SU-DHL-6 (cell line): ENCODE results near the gene CSPG4.
"Not testable (repeated sequence)": the region's sequence is repeated elsewhere in the genome, so short reads cannot be mapped to it uniquely, and the experiment has no call there.

Experiments used
- H2AFZ ChIP-seq: fragments of 200-600 bp; sonication (generic); 2 replicates; pipeline ENCODE4 v1.6.1; 2014; ENCODE audit warnings: low read depth, mild to moderate bottlenecking, moderate library complexity, mixed read lengths, antibody characterized with exemption, low read length; ENCODE audit not compliant: severe bottlenecking
- H3F3A ChIP-seq: fragments of 200-600 bp; shearing (Covaris generic); 2 replicates; pipeline ENCODE4 v1.6.0; 2016; ENCODE audit warnings: antibody characterized with exemption, mild to moderate bottlenecking; ENCODE audit not compliant: insufficient read depth
- H3K27ac ChIP-seq: fragments of 200-600 bp; sonication (generic); 2 replicates; pipeline ENCODE4 v1.5.1; 2016; ENCODE audit warnings: low read depth, mild to moderate bottlenecking, low read length, moderate library complexity, mixed read lengths
- H3K27me3 ChIP-seq: fragments of 200-600 bp; sonication (generic), shearing (Covaris generic); 2 replicates; pipeline ENCODE4 v1.6.0; 2014; ENCODE audit warnings: mild to moderate bottlenecking, low read length
- H3K36me3 ChIP-seq: fragments of 200-600 bp; sonication (generic); 2 replicates; pipeline ENCODE4 v1.6.1; 2014; ENCODE audit warnings: mild to moderate bottlenecking, low read length, mixed read lengths
- H3K4me2 ChIP-seq: fragments of 300-600, 200-600 bp; shearing (Covaris generic), sonication (generic); 2 replicates; pipeline ENCODE4 v1.6.0; 2014; ENCODE audit warnings: low read length, low read depth, mild to moderate bottlenecking; ENCODE audit not compliant: poor library complexity, severe bottlenecking
- H3K4me3 ChIP-seq: fragments of 200-600 bp; sonication (generic); 2 replicates; pipeline ENCODE4 v1.5.1; 2014; ENCODE audit warnings: antibody characterized with exemption, low read length, mild to moderate bottlenecking, mixed read lengths; ENCODE audit not compliant: insufficient read depth, poor library complexity, severe bottlenecking
- H3K79me2 ChIP-seq: fragments of 200-600 bp; sonication (generic); 2 replicates; pipeline ENCODE4 v1.6.1; 2014; ENCODE audit warnings: mild to moderate bottlenecking, low read length, moderate library complexity; ENCODE audit not compliant: insufficient read depth
- H3K9ac ChIP-seq: fragments of 200-600 bp; sonication (generic); 2 replicates; pipeline ENCODE4 v1.7.0; 2014; ENCODE audit warnings: mild to moderate bottlenecking, low read length
- H3K9me2 ChIP-seq: fragments of 200-600 bp; sonication (generic); replicated peaks from 2 replicates; pipeline ENCODE4 v1.6.1; 2014; ENCODE audit warnings: low read length; ENCODE audit not compliant: insufficient read depth
- H3K9me3 ChIP-seq: fragments of 200-600 bp; sonication (generic); 2 replicates; pipeline ENCODE4 v1.6.1; 2014; ENCODE audit warnings: low read length, mixed read lengths; ENCODE audit not compliant: insufficient read depth
- H4K20me1 ChIP-seq: fragments of 200-600 bp; sonication (generic); 2 replicates; pipeline ENCODE4 v1.6.1; 2014; ENCODE audit warnings: low read depth, mild to moderate bottlenecking, antibody characterized with exemption, low read length, moderate library complexity, mixed read lengths
- EZH2phosphoT487 ChIP-seq: fragments of 200-600 bp; sonication (generic), shearing (Covaris generic); conservative IDR thresholded peaks from 2 replicates; pipeline ENCODE4 v1.6.1; 2018; ENCODE audit warnings: mild to moderate bottlenecking, antibody characterized with exemption, low read length, moderate library complexity, mixed read lengths
- TF ChIP-seq, protein P1 (sequence below): fragments of 200-600 bp; sonication (generic); IDR thresholded peaks from one replicate; pipeline ENCODE4 v1.5.1; 2017; ENCODE audit warnings: antibody characterized with exemption, mild to moderate bottlenecking, low read length, moderate library complexity; ENCODE audit not compliant: insufficient read depth, poor library complexity, severe bottlenecking

The CSPG4 gene

DNA sequence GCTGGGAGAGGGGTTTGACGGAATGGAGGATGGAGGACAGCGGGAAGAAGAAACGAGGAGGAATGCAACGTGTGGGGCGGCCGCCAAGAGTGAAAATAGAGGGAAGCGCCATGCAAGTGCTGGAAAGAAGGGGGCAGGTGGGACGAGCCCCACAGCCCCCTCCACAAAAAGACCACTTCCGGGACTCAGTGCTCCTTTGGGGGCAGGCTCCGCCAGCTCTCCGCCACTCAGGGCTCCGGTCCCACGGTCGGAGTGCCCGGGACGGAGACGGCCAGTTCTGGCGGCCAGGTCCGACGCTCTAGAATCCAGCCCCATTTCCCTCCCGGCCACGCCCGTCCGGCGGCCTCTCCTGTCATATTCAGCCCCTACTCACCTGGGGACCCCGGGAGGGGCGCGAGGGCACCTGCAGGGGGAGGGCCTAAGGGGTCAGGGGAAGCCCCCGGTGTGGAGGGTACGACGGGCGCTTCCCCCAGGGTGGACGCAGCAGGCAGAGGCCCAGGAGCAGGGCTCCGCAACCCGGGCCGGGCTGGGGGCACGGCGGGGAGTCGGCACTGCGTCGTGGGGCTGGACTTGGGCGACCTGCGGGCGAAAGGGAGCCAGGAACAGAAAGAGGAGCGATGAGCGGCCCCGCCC lies 25.5 kb upstream of the CSPG4 start:
- no peaks in the 10 kb centered on the region for H3K9me3 ChIP-seq
- no peaks in the 10 kb centered on the region for H3F3A ChIP-seq
- H3K27ac ChIP-seq = no peak overlapping the region
- H3K79me2 ChIP-seq = no peaks in the 10 kb centered on the region
- no peaks in the 10 kb centered on the region for H3K36me3 ChIP-seq
- no peaks in the 10 kb centered on the region for H3K27me3 ChIP-seq
- H3K9ac ChIP-seq = peak overlapping the region; percentile 80
- peak overlapping the region; percentile 96 for H3K4me2 ChIP-seq
- H4K20me1 ChIP-seq = no peaks in the 10 kb centered on the region
- H3K4me3 ChIP-seq = peak overlapping the region; percentile 81
- H3K9me2 ChIP-seq = no peaks in the 10 kb centered on the region
- TF ChIP-seq, protein P1, sequence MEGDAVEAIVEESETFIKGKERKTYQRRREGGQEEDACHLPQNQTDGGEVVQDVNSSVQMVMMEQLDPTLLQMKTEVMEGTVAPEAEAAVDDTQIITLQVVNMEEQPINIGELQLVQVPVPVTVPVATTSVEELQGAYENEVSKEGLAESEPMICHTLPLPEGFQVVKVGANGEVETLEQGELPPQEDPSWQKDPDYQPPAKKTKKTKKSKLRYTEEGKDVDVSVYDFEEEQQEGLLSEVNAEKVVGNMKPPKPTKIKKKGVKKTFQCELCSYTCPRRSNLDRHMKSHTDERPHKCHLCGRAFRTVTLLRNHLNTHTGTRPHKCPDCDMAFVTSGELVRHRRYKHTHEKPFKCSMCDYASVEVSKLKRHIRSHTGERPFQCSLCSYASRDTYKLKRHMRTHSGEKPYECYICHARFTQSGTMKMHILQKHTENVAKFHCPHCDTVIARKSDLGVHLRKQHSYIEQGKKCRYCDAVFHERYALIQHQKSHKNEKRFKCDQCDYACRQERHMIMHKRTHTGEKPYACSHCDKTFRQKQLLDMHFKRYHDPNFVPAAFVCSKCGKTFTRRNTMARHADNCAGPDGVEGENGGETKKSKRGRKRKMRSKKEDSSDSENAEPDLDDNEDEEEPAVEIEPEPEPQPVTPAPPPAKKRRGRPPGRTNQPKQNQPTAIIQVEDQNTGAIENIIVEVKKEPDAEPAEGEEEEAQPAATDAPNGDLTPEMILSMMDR = no peak
- TF ChIP-seq EZH2phosphoT487 = no peak
- H2AFZ ChIP-seq = peak overlapping the region; percentile 99

DNA sequence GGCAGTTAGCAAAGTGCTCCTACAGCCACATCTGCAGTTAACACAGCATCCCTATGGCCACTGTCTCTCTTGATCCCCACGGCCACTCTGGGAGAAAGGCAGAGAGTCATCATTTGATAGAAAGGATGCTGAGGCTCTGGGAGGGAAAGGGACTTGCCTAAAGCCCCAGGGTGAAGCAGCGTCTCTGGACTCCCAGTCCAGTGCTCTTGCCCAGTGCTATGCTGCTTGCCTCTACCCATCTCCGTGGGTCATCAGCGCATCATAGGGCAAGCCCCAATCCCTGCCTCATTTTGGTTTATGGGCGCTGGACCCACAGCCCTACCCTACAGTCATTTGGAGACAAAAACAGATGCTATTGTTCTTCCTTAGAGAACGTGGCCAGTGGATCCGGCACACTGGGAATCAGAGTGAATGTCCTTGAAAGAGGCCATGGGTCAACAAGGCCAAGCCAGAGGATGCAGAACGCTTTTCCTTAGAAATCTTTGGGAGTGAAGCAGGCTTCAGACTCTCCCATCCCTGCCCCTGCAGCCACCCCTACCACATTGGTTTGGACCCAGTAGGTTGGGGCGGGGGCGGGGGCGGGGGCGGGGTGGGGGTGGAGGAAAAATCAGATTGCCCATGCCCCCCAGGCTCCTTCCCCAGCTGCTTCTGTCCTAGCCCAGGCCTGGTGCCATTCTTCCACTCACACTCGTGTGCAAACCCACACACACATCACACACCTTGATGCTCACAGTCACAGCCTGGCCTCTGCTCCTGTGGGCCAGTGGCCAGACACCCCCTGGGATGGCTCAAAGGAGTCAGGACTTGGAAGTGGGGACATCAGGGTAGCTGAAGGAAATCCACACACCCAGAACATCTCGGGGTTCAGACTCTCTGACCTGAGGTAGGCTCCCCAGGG lies 24.7 kb upstream of the CSPG4 start:
- not testable (repeated sequence) for H3K27me3 ChIP-seq, H2AFZ ChIP-seq, H3K27ac ChIP-seq, H3K9me2 ChIP-seq, H4K20me1 ChIP-seq, H3K36me3 ChIP-seq, H3K79me2 ChIP-seq, H3F3A ChIP-seq, H3K9me3 ChIP-seq
- Histone ChIP-seq H3K9ac (peak overlapping the region; percentile 80), H3K4me3 (peak overlapping the region; percentile 81), H3K4me2 (peak overlapping the region; percentile 96)

DNA sequence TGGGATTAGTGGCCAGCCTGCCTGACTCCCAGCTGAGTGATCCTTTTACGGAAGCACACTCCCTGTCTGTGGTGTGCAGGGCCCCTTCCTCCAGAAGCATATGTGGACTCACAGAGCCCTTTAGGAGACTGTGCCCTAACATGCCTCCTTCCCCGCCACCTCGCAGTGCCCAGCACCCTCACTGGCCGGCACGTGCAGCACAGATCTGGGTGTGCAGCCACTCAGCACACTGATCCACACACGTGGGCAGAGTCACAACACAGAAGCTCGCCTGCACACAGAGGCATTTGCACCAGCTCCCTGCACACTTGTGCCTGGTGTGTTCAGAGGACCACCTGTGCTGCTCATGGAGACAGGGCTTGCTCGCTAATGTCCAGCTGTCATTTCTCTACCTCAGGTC lies 23.6 kb upstream of the CSPG4 start:
- Histone ChIP-seq H3K79me2 (no peaks in the 10 kb centered on the region), H3F3A (no peaks in the 10 kb centered on the region), H3K9ac (no peak overlapping the region), H3K4me3 (no peak overlapping the region), H4K20me1 (no peaks in the 10 kb centered on the region), H3K27me3 (no peaks in the 10 kb centered on the region), H3K27ac (no peak overlapping the region), H3K9me2 (no peaks in the 10 kb centered on the region), H3K9me3 (no peaks in the 10 kb centered on the region), H3K4me2 (no peak overlapping the region), H2AFZ (no peak overlapping the region), H3K36me3 (no peaks in the 10 kb centered on the region)
- no peak for TF ChIP-seq EZH2phosphoT487
- TF ChIP-seq, protein P1 = no peak

DNA sequence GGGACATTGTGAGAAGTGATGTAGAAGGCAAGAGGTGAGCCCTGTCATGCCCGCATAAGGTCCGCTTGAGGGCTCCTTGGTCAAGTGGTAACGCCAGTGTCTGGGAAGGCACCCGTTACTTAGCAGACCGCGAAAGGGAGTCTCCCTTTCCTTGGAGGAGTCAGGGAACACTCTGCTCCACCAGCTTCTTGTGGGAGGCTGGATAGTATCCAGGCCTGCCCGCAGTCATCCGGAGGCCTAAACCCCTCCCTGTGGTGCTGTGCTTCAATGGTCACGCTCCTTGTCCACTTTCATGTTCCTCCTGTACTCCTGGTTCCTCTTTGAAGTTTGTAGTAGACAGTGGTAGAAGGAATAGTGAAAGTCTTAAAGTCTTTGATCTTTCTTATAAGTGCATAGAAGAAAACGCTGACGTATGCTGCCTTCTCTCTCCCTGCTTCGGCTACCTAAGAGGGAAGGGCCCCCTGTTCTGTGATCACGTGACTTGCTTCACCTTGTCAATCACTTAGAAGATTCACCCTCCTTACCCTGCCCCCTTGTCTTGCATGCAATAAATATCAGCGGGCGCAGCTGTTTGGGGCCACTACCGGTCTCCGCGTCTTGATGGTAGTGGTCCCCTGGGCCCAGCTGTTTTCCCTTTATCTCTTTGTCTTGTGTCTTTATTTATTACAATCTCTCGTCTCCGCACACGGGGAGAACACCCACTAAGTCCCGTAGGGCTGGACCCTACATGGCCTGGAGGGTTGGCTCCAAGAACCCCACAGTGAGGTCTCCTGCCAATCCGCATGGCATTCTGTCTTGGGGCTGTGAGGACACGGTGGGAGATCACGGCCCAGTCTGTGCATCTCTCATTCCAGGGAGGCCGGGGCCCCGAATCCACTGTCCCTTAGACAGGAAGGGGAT lies 22.5 kb upstream of the CSPG4 start:
- not testable (repeated sequence) for H3F3A ChIP-seq, H2AFZ ChIP-seq, H3K9me2 ChIP-seq, H3K9ac ChIP-seq, H3K79me2 ChIP-seq, H3K27me3 ChIP-seq, H3K27ac ChIP-seq, H3K4me2 ChIP-seq, H3K36me3 ChIP-seq, H3K4me3 ChIP-seq, H4K20me1 ChIP-seq, H3K9me3 ChIP-seq
